Osteoblast (primary cell): Measurements from ENCODE around the gene ARMH3. TPM values are rescaled to one million over a fixed set of nuclear protein-coding genes. Genes with fewer than 3 reads are reported as not detected.
A peak's percentile ranks its signal among the peaks of the same experiment; 100 is the strongest.

Experiments
- DNase-seq: peaks from one replicate; pipeline ENCODE4 v3.0.0; 2011; ENCODE audit warnings: low spot score, mixed read lengths; ENCODE audit not compliant: insufficient read length; ENCODE audit errors: missing footprints
- H2AFZ ChIP-seq: 2 replicates; pipeline ENCODE4 v1.6.0; 2011; ENCODE audit warnings: mild to moderate bottlenecking, low read length
- H3K27ac ChIP-seq: 2 replicates; pipeline ENCODE4 v1.5.1; 2011; ENCODE audit warnings: mild to moderate bottlenecking, low read depth, low read length, moderate library complexity
- H3K27me3 ChIP-seq: 2 replicates; pipeline ENCODE4 v1.6.0; 2012; ENCODE audit warnings: mild to moderate bottlenecking, control low read depth, inconsistent platforms, low read length, moderate library complexity; ENCODE audit not compliant: insufficient read depth
- H3K36me3 ChIP-seq: 2 replicates; pipeline ENCODE4 v1.5.1; 2011; ENCODE audit warnings: mild to moderate bottlenecking, low read length, control low read depth, moderate library complexity; ENCODE audit not compliant: insufficient read depth
- H3K4me1 ChIP-seq: 2 replicates; pipeline ENCODE4 v1.5.1; 2011; ENCODE audit warnings: mild to moderate bottlenecking, low read length, control low read depth, moderate library complexity; ENCODE audit not compliant: insufficient read depth
- H3K4me2 ChIP-seq: 2 replicates; pipeline ENCODE4 v1.6.0; 2011; ENCODE audit warnings: mild to moderate bottlenecking, low read length; ENCODE audit not compliant: insufficient read depth
- H3K4me3 ChIP-seq: fragments of 200-600 bp; sonication (generic); 3 replicates; pipeline ENCODE4 v1.5.1; 2012; ENCODE audit warnings: mild to moderate bottlenecking, low read length, inconsistent platforms; ENCODE audit not compliant: insufficient read depth
- H3K79me2 ChIP-seq: 2 replicates; pipeline ENCODE4 v1.6.0; 2012; ENCODE audit warnings: mild to moderate bottlenecking, low read length, control low read depth, inconsistent platforms; ENCODE audit not compliant: insufficient read depth
- H3K9me3 ChIP-seq: 2 replicates; pipeline ENCODE4 v1.5.1; 2011; ENCODE audit warnings: low read depth, low read length, control low read depth
- H4K20me1 ChIP-seq: 2 replicates; pipeline ENCODE4 v1.6.0; 2012; ENCODE audit warnings: mild to moderate bottlenecking, low read length, control low read depth; ENCODE audit not compliant: insufficient read depth
- CTCF ChIP-seq: IDR thresholded peaks from 2 replicates; pipeline ENCODE4 v1.5.1; 2011; ENCODE audit warnings: mild to moderate bottlenecking, low read depth, low read length, moderate library complexity; ENCODE audit errors: extremely low read depth
- total RNA-seq: library from RNA; depleted of rRNA; stranded (reverse); fragments of >200 nt; gene quantifications from 2 replicates; pipeline ENCODE4 v1.2.3, GENCODE V29; 2012

ARMH3 gene
- total RNA-seq, 1 donor = 9.4 TPM

- H3K9me3 ChIP-seq = no peaks in the 10 kb centered on the region
- peaks cover 16% of the 10 kb centered on the region for H3K4me1 ChIP-seq
- peak; percentile 99 for DNase-seq
- TF ChIP-seq CTCF = no peak
- peak overlapping the region; percentile 50 for H3K27ac ChIP-seq
- H3K79me2 ChIP-seq = no peaks in the 10 kb centered on the region
- H2AFZ ChIP-seq = peak overlapping the region; percentile 89
- peak overlapping the region; percentile 79 for H3K4me3 ChIP-seq
- H3K27me3 ChIP-seq = no peaks in the 10 kb centered on the region
- peaks cover 7% of the 10 kb centered on the region for H4K20me1 ChIP-seq
- peak overlapping the region; percentile 95 for H3K4me2 ChIP-seq
- H3K36me3 ChIP-seq = no peaks in the 10 kb centered on the region
Measured at GRCh38 chr10:101830322-101831168, 225.4 kb downstream of the ARMH3 start.

DNA sequence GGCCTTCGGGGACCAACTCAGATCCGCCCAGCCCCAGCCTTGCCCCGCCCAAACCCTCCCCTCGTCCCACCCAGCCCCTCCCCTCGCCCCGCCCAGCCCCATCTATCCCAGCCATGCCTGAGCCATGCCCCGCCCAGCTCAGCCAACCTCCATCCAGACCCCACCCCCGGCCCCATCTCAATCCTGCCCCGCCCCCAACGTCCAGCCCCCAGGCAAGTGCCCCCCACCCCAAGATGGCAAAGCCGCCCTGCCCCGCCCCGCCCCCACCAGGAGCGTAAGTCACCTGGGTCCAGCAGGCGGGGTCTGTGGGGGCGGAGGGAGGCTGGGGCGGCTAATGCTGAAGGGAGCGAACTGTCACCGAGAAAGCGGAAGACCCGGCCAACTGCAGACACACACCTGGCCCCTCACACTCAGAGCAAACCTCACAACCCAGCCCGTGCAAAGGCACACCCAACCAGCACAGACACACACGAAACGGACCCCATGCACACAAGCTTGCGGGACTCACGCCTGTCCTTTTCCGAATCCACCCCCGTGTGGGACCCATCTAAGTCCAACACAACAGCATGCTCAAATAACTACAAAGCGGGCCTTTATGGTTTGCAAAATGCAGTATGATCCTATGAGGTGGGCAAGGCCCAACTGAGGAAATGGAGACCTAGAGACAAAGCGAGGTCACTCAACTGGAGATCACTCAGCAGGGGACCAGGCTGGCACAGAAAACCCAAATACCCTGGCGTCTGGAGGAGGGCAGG, 226.2 kb downstream of the ARMH3 start:
- H3K79me2 ChIP-seq = no peaks in the 10 kb centered on the region
- no peaks in the 10 kb centered on the region for H3K9me3 ChIP-seq
- no peaks in the 10 kb centered on the region for H3K36me3 ChIP-seq
- peaks cover 3% of the 10 kb centered on the region for H4K20me1 ChIP-seq
- DNase-seq = peak; percentile 85
- peak overlapping the region; percentile 79 for H3K4me3 ChIP-seq
- H3K4me2 ChIP-seq = peak overlapping the region; percentile 95
- TF ChIP-seq CTCF = no peak
- H3K27me3 ChIP-seq = no peaks in the 10 kb centered on the region
- H3K27ac ChIP-seq = peak overlapping the region; percentile 50
- H3K4me1 ChIP-seq = peaks cover 16% of the 10 kb centered on the region
- H2AFZ ChIP-seq = peak overlapping the region; percentile 89

DNA sequence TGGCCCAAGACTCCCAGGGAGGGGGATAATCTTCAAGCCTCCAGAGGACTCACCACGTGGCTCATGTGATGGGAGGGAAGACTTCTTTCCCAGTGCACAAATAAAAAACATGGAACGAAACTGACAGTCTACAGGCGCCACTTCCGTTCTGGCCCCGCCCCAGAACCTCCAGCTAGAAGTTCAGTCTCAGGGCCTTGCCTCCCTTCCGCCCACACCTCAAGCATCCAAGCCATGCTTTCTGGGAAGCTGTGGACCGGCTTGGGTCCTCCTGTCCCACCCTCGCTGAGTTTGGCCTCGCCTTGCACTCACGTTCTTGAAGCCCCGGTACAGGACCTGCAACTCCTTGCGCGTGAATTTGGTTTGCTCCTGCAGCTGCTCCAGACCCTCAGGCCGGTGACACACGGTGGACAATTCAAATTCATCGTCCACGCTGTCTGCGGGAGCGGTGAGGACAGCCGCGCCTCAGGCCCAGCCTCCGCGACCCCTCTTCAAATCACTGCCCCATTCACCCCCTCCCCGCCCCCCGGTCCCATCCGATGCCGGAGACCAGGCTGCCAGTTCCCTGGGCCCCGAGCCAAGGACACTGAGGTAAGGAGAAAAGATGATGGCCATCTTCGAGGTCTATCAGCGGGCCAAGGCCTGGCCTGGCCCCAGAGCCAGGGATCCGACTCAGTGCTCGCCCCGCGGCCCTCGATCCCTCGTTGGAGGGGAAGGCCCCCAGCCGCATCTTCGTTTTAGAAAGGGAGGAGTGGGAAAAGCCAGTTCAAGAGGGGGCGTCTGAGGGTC, 227.0 kb downstream of the ARMH3 start:
- H3K4me2 ChIP-seq = no peak overlapping the region
- peaks cover 3% of the 10 kb centered on the region for H4K20me1 ChIP-seq

More for the DNA sequence above, 227.0 kb downstream of the ARMH3 start:
- no peak overlapping the region for H3K27ac ChIP-seq
- no peaks in the 10 kb centered on the region for H3K36me3 ChIP-seq
- peaks cover 16% of the 10 kb centered on the region for H3K4me1 ChIP-seq
- DNase-seq = peak; percentile 17
- H3K27me3 ChIP-seq = no peaks in the 10 kb centered on the region
- TF ChIP-seq CTCF = no peak
- no peak overlapping the region for H2AFZ ChIP-seq
- H3K79me2 ChIP-seq = no peaks in the 10 kb centered on the region
- no peaks in the 10 kb centered on the region for H3K9me3 ChIP-seq
- H3K4me3 ChIP-seq = no peak overlapping the region
